OCI-LY1 (cell line): Measurements from ENCODE around the gene HS3ST3B1.

ENCODE experiments used
- H2AFZ ChIP-seq: fragments of 200-600 bp; sonication (generic), shearing (Covaris generic); 2 replicates; pipeline ENCODE4 v1.6.0; 2014; ENCODE audit warnings: antibody characterized with exemption, mild to moderate bottlenecking, low read length
- H3F3A ChIP-seq: fragments of 200-600 bp; sonication (generic), shearing (Covaris generic); 2 replicates; pipeline ENCODE4 v1.6.0; 2014; ENCODE audit warnings: mild to moderate bottlenecking, antibody characterized with exemption, low read length, moderate library complexity; ENCODE audit not compliant: insufficient read depth
- H3K27ac ChIP-seq: fragments of 200-600 bp; sonication (generic); 2 replicates; pipeline ENCODE4 v1.5.1; 2014; ENCODE audit warnings: low read length, mixed run types, mild to moderate bottlenecking, low read depth; ENCODE audit not compliant: poor library complexity, severe bottlenecking
- H3K27me3 ChIP-seq: fragments of 200-600 bp; sonication (generic); 2 replicates; pipeline ENCODE4 v1.6.0; 2014; ENCODE audit warnings: antibody characterized with exemption, mild to moderate bottlenecking, low read length, moderate library complexity; ENCODE audit not compliant: insufficient read depth
- H3K36me3 ChIP-seq: fragments of 200-600 bp; sonication (generic); 2 replicates; pipeline ENCODE4 v1.6.1; 2014; ENCODE audit warnings: mild to moderate bottlenecking, antibody characterized with exemption, low read length, moderate library complexity, mixed read lengths; ENCODE audit not compliant: insufficient read depth
- H3K4me1 ChIP-seq: fragments of 200-600 bp; sonication (generic); 2 replicates; pipeline ENCODE4 v1.5.1; 2014; ENCODE audit warnings: mild to moderate bottlenecking, low read length, moderate library complexity; ENCODE audit not compliant: insufficient read depth, severe bottlenecking
- H3K4me2 ChIP-seq: fragments of 200-600 bp; sonication (generic), shearing (Covaris generic); 2 replicates; pipeline ENCODE4 v1.6.1; 2014; ENCODE audit warnings: low read length
- H3K4me3 ChIP-seq: fragments of 200-600 bp; sonication (generic); 2 replicates; pipeline ENCODE4 v1.5.1; 2014; ENCODE audit warnings: low read length, low read depth, mild to moderate bottlenecking, mixed read lengths; ENCODE audit not compliant: poor library complexity, severe bottlenecking
- H3K79me2 ChIP-seq: fragments of 200-600 bp; shearing (Covaris generic); 2 replicates; pipeline ENCODE4 v1.6.1; 2016; ENCODE audit warnings: mixed run types, low read length, mixed read lengths; ENCODE audit not compliant: insufficient read depth
- H3K9ac ChIP-seq: fragments of 200-600 bp; sonication (generic), shearing (Covaris generic); 2 replicates; pipeline ENCODE4 v1.6.1; 2014; ENCODE audit warnings: mild to moderate bottlenecking, low read length, mixed read lengths
- H3K9me2 ChIP-seq: fragments of 200-600 bp; sonication (generic), shearing (Covaris generic); 2 replicates; pipeline ENCODE4 v1.6.1; 2014; ENCODE audit warnings: low read depth, mild to moderate bottlenecking, low read length, mixed read lengths
- H3K9me3 ChIP-seq: fragments of 200-600 bp; shearing (Covaris generic); 2 replicates; pipeline ENCODE4 v1.6.1; 2014; ENCODE audit warnings: low read length, mixed read lengths
- H4K20me1 ChIP-seq: fragments of 200-600 bp; sonication (generic), shearing (Covaris generic); 2 replicates; pipeline ENCODE4 v1.6.0; 2016; ENCODE audit warnings: mild to moderate bottlenecking, low read length; ENCODE audit not compliant: insufficient read depth
- EZH2 ChIP-seq: fragments of 200-600 bp; sonication (generic), shearing (Covaris generic); IDR thresholded peaks from 2 replicates; pipeline ENCODE4 v1.8.0; 2017; ENCODE audit warnings: borderline replicate concordance, mixed run types, mild to moderate bottlenecking, antibody characterized with exemption, low read length, moderate library complexity, mixed read lengths
- TF ChIP-seq, protein P1 (sequence below): fragments of 200-600 bp; sonication (generic), shearing (Covaris generic); IDR thresholded peaks from 2 replicates; pipeline ENCODE4 v1.5.1; 2017; ENCODE audit warnings: mild to moderate bottlenecking, antibody characterized with exemption, low read length, moderate library complexity, mixed read lengths

HS3ST3B1 gene

DNA sequence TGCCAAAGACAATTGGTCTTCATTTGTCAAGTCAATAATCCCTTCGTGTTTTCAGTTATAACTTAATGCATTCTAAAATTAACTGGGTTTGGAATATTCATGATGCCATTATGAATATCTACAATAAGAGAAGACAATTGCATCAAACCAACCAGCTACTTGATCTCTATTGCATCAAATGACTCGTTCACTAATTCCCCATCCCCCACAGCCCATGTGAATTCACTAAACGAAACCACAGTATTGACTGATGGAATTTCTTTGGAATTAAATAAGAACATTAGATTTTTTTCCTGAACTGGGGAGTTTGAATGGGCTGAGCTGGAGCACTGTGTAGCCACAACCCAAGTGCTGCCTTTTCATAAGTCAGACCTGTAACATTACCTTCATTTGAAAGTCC lies 65.3 kb downstream of the HS3ST3B1 start:
- Histone ChIP-seq H3K27me3 (no peaks in the 10 kb centered on the region), H4K20me1 (no peaks in the 10 kb centered on the region), H3K79me2 (no peaks in the 10 kb centered on the region), H3K36me3 (no peaks in the 10 kb centered on the region), H3K9me2 (no peaks in the 10 kb centered on the region), H3K4me3 (no peak overlapping the region), H3K4me2 (no peak overlapping the region), H3K4me1 (no peaks in the 10 kb centered on the region), H3F3A (no peaks in the 10 kb centered on the region), H3K27ac (no peak overlapping the region), H2AFZ (no peak overlapping the region), H3K9ac (no peak overlapping the region), H3K9me3 (no peaks in the 10 kb centered on the region)
- TF ChIP-seq, protein P1, sequence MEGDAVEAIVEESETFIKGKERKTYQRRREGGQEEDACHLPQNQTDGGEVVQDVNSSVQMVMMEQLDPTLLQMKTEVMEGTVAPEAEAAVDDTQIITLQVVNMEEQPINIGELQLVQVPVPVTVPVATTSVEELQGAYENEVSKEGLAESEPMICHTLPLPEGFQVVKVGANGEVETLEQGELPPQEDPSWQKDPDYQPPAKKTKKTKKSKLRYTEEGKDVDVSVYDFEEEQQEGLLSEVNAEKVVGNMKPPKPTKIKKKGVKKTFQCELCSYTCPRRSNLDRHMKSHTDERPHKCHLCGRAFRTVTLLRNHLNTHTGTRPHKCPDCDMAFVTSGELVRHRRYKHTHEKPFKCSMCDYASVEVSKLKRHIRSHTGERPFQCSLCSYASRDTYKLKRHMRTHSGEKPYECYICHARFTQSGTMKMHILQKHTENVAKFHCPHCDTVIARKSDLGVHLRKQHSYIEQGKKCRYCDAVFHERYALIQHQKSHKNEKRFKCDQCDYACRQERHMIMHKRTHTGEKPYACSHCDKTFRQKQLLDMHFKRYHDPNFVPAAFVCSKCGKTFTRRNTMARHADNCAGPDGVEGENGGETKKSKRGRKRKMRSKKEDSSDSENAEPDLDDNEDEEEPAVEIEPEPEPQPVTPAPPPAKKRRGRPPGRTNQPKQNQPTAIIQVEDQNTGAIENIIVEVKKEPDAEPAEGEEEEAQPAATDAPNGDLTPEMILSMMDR: no peak
- no peak for TF ChIP-seq EZH2

- H3K4me2 ChIP-seq: no peak overlapping the region
- H3K9me2 ChIP-seq: no peaks in the 10 kb centered on the region
- TF ChIP-seq, protein P1: no peak
- no peak for TF ChIP-seq EZH2
- no peaks in the 10 kb centered on the region for H3K36me3 ChIP-seq
- H3K4me3 ChIP-seq: no peak overlapping the region
- H3K4me1 ChIP-seq: no peaks in the 10 kb centered on the region
- H3K27me3 ChIP-seq: no peaks in the 10 kb centered on the region
- H3K79me2 ChIP-seq: no peaks in the 10 kb centered on the region
- H4K20me1 ChIP-seq: no peaks in the 10 kb centered on the region
- no peaks in the 10 kb centered on the region for H3F3A ChIP-seq
- H3K9ac ChIP-seq: no peak overlapping the region
- no peaks in the 10 kb centered on the region for H3K9me3 ChIP-seq
- no peak overlapping the region for H3K27ac ChIP-seq
- no peak overlapping the region for H2AFZ ChIP-seq
These were observed 71.6 kb downstream of the HS3ST3B1 start for GRCh38 chr17:14372461-14372860.

- no peak overlapping the region for H3K27ac ChIP-seq
- no peaks in the 10 kb centered on the region for H3K9me3 ChIP-seq
- H3K4me3 ChIP-seq: no peak overlapping the region
- H3K9me2 ChIP-seq: no peaks in the 10 kb centered on the region
- no peaks in the 10 kb centered on the region for H3K36me3 ChIP-seq
- no peaks in the 10 kb centered on the region for H4K20me1 ChIP-seq
- no peak for TF ChIP-seq EZH2
- TF ChIP-seq, protein P1: no peak
- H3K9ac ChIP-seq: no peak overlapping the region
- no peaks in the 10 kb centered on the region for H3K4me1 ChIP-seq
- H3K4me2 ChIP-seq: no peak overlapping the region
- H3K79me2 ChIP-seq: no peaks in the 10 kb centered on the region
- H2AFZ ChIP-seq: no peak overlapping the region
- H3K27me3 ChIP-seq: no peaks in the 10 kb centered on the region
- H3F3A ChIP-seq: no peaks in the 10 kb centered on the region
These were observed 72.2 kb downstream of the HS3ST3B1 start for GRCh38 chr17:14372905-14373613.
